Thyroid gland (tissue), 4 donors: ENCODE results near the gene RRBP1.

ENCODE experiments used
- CTCF ChIP-seq, 6 experiments: fragments of 200-600 bp in 3 of 6; fragments of 450-650 bp in 3 of 6; sonication (generic) in 3 of 6; IDR thresholded peaks; one replicate each; pipeline ENCODE4 v1.5.1; 2016 to 2019; ENCODE audit warnings: antibody characterized with exemption in 6 of 6, mild to moderate bottlenecking in 2 of 6, inconsistent platforms in 1 of 6, moderate library complexity in 1 of 6
- POLR2A ChIP-seq, 2 donors: fragments of 450-650 bp; IDR thresholded peaks; one replicate each; pipeline ENCODE4 v1.6.1; 2017; ENCODE audit warnings: antibody characterized with exemption in 2 of 2, mild to moderate bottlenecking in 2 of 2, moderate library complexity in 1 of 2

- no peak for TF ChIP-seq CTCF (IDR thresholded peaks at IDR 0.05)
- no peak for TF ChIP-seq POLR2A (IDR thresholded peaks at IDR 0.05)
Measured at GRCh38 chr20:17699931-17700351, 17.9 kb upstream of the RRBP1 start, which contains the start of gene BANF2.
